ENCODE measurements around the gene SUGP2. TPM values are rescaled to one million over a fixed set of nuclear protein-coding genes. Genes with fewer than 3 reads are reported as not detected.
A peak's percentile ranks its signal among the peaks of the same experiment; 100 is the strongest.

Gene SUGP2
- total and polyA plus RNA-seq, 4 donors = 27.6 to 73.4 (median 59.6) TPM

DNA sequence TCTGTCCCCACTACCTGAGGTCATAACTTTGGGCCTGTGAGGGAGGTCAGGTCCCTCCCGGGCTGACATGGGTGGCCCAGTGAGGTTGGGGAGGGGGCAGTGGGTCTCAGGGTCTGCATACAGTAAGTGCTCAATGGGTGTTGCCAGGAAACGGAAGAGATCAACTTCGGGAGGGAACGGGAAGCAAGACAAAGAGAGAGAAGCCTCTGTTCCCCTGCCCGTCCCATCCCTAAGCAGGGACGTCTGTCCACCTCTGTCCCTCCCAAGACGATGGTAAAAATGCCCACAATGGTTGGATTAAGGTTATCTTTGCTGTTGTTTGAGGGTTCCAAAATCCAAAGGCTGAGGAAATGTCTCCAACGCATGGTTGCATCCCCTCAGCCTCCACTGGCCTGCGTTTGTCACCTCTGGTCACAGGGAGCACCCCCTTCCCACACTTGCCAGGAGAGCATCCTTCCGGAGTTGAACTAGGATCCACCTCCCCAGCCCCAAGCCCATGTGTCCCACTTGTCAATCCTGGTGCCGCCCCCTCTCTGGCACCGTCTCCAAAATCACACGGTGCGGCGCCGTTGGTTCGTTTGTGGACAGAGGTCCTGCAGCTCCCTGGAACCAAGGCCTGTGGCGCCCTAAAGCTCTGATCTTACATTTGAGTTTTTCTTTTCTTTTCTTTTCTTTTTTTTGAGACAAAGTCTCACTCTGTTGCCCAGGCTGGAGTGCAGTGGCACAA lies 91.5 kb downstream of the SUGP2 start:
- peaks cover 0 to 12% (median 4%) of the 10 kb centered on the region in 5 donors for H3K4me1 ChIP-seq (ENCODE audit: control insufficient read depth in 5 of 5, insufficient read depth in 5 of 5, low read length in 5 of 5)
- TF ChIP-seq, protein P1, sequence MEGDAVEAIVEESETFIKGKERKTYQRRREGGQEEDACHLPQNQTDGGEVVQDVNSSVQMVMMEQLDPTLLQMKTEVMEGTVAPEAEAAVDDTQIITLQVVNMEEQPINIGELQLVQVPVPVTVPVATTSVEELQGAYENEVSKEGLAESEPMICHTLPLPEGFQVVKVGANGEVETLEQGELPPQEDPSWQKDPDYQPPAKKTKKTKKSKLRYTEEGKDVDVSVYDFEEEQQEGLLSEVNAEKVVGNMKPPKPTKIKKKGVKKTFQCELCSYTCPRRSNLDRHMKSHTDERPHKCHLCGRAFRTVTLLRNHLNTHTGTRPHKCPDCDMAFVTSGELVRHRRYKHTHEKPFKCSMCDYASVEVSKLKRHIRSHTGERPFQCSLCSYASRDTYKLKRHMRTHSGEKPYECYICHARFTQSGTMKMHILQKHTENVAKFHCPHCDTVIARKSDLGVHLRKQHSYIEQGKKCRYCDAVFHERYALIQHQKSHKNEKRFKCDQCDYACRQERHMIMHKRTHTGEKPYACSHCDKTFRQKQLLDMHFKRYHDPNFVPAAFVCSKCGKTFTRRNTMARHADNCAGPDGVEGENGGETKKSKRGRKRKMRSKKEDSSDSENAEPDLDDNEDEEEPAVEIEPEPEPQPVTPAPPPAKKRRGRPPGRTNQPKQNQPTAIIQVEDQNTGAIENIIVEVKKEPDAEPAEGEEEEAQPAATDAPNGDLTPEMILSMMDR (IDR thresholded peaks at IDR 0.05; ENCODE audit: control extremely low read depth, extremely low read depth) = no peak
- DNase-seq (peak in 1 of 3 donors; percentile 16), ATAC-seq (ENCODE audit: insufficient read depth, low FRiP score) (no peak)
- peak overlapping the region in 1 of 2 donors; percentile 34 for H3K9ac ChIP-seq (ENCODE audit: insufficient read depth in 1 of 2, low read length in 2 of 2)
- H3K9me3 ChIP-seq (ENCODE audit: control insufficient read depth in 4 of 4, insufficient read depth in 3 of 4, low read length in 3 of 4) = no peaks in the 10 kb centered on the region
- H3K27ac ChIP-seq (ENCODE audit: low read depth in 1 of 2, low read length in 1 of 2) = peak overlapping the region in 1 of 2 donors; percentile 30
- peaks cover 0 to 3% (median 1%) of the 10 kb centered on the region in 4 donors for H3K36me3 ChIP-seq (ENCODE audit: control insufficient read depth in 4 of 4, insufficient read depth in 4 of 4, low read length in 4 of 4)
- H3K27me3 ChIP-seq (ENCODE audit: control insufficient read depth in 3 of 3, insufficient read depth in 3 of 3, low read length in 2 of 3) = no peaks in the 10 kb centered on the region
- WGBS, 2 donors = 56 to 59% methylated on average over 18 of the region's 18 CpGs
- no peak overlapping the region for H3K4me3 ChIP-seq

Other genes with a start within 250 kb of the SUGP2 start
- 1 to 10 TPM in 1 of 2 donors, not detected in 1; 3.5 TPM for gene COMP, start 242.2 kb downstream of the SUGP2 start, total RNA-seq
- 1 to 10 TPM; 1.7 to 2.4 TPM for gene COMP, start 242.2 kb downstream of the SUGP2 start, polyA plus RNA-seq
- 10 to 100 TPM; 78.8 to 89.2 TPM for gene UPF1, start 201.6 kb downstream of the SUGP2 start, total RNA-seq
- gene UPF1, start 201.6 kb downstream of the SUGP2 start, polyA plus RNA-seq = 10 to 100 TPM; 48.3 to 50.1 TPM
- 1 to 10 TPM in 1 of 2 donors, under 1 TPM in 1; 0.55 to 1.7 TPM for gene CERS1, start 137.4 kb downstream of the SUGP2 start, total RNA-seq
- under 1 TPM; 0.14 to 0.16 TPM for gene CERS1, start 137.4 kb downstream of the SUGP2 start, polyA plus RNA-seq
- gene COPE, start 114.1 kb downstream of the SUGP2 start, total RNA-seq = 100 to 1,000 TPM in 1 of 2 donors, 10 to 100 TPM in 1; 94.1 to 265 TPM
- 100 to 1,000 TPM; 285 to 365 TPM for gene COPE, start 114.1 kb downstream of the SUGP2 start, polyA plus RNA-seq
- gene DDX49, start 113.8 kb downstream of the SUGP2 start, total RNA-seq = 10 to 100 TPM; 32.2 to 59.8 TPM
- gene DDX49, start 113.8 kb downstream of the SUGP2 start, polyA plus RNA-seq = 10 to 100 TPM; 52.6 to 69.1 TPM
- 10 to 100 TPM; 22.0 to 24.6 TPM for gene HOMER3, start 92.3 kb downstream of the SUGP2 start, total RNA-seq
- 10 to 100 TPM; 23.8 to 40.2 TPM for gene HOMER3, start 92.3 kb downstream of the SUGP2 start, polyA plus RNA-seq
- gene ARMC6, start 86 bp upstream of the SUGP2 start, total RNA-seq = 10 to 100 TPM; 23.5 to 33.1 TPM
- gene ARMC6, start 86 bp upstream of the SUGP2 start, polyA plus RNA-seq = 10 to 100 TPM; 31.2 to 33.3 TPM
- 10 to 100 TPM in 1 of 2 donors, 1 to 10 TPM in 1; 7.5 to 10.1 TPM for gene SLC25A42, start 30.5 kb upstream of the SUGP2 start, total RNA-seq
- 1 to 10 TPM; 5.8 to 6.4 TPM for gene SLC25A42, start 30.5 kb upstream of the SUGP2 start, polyA plus RNA-seq
- 10 to 100 TPM; 18.1 to 32.2 TPM for gene TMEM161A, start 105.0 kb upstream of the SUGP2 start, total RNA-seq
- gene TMEM161A, start 105.0 kb upstream of the SUGP2 start, polyA plus RNA-seq = 10 to 100 TPM; 18.9 to 27.4 TPM
- 1 to 10 TPM in 1 of 2 donors, under 1 TPM in 1; 0.63 to 1.8 TPM for gene MEF2B, start 136.7 kb upstream of the SUGP2 start, total RNA-seq
- under 1 TPM; 0.44 to 0.59 TPM for gene MEF2B, start 136.7 kb upstream of the SUGP2 start, polyA plus RNA-seq
- 10 to 100 TPM; 10.0 to 41.4 TPM for gene BORCS8, start 158.6 kb upstream of the SUGP2 start, total RNA-seq
- gene BORCS8, start 158.6 kb upstream of the SUGP2 start, polyA plus RNA-seq = 10 to 100 TPM; 30.9 to 37.5 TPM
- 10 to 100 TPM; 46.6 to 97.6 TPM for gene RFXANK, start 158.7 kb upstream of the SUGP2 start, total RNA-seq
- gene RFXANK, start 158.7 kb upstream of the SUGP2 start, polyA plus RNA-seq = 100 to 1,000 TPM in 1 of 2 donors, 10 to 100 TPM in 1; 99.6 to 148 TPM
- 10 to 100 TPM in 1 of 2 donors, 1 to 10 TPM in 1; 4.6 to 18.6 TPM for gene NR2C2AP, start 169.9 kb upstream of the SUGP2 start, total RNA-seq
- 10 to 100 TPM; 23.9 to 26.7 TPM for gene NR2C2AP, start 169.9 kb upstream of the SUGP2 start, polyA plus RNA-seq
- gene NCAN, start 178.4 kb upstream of the SUGP2 start, total RNA-seq = under 1 TPM; 0.03 to 0.06 TPM
- gene NCAN, start 178.4 kb upstream of the SUGP2 start, polyA plus RNA-seq = under 1 TPM in 1 of 2 donors, not detected in 1; 0.01 TPM
- gene TM6SF2, start 239.8 kb upstream of the SUGP2 start, total RNA-seq = 1 to 10 TPM in 1 of 2 donors, under 1 TPM in 1; 0.74 to 2.4 TPM
- under 1 TPM; 0.23 to 0.33 TPM for gene TM6SF2, start 239.8 kb upstream of the SUGP2 start, polyA plus RNA-seq

Data from lung (tissue), 12 donors.